Right atrium auricular region (tissue), 2 donors: ENCODE data around the gene EVI5. TPM values are rescaled to one million over a fixed set of nuclear protein-coding genes. Genes with fewer than 3 reads are reported as not detected.

Source experiments
- DNase-seq: peaks from one replicate; pipeline ENCODE4 v3.0.0-alpha.2; 2019; ENCODE audit warnings: low spot score
- H3K27ac ChIP-seq, 2 donors: fragments of 200-600 bp; sonication (generic); 1 replicate in 1 of 2; 2 replicates in 1 of 2; pipeline ENCODE4 v1.5.1; 2016 to 2019
- H3K27me3 ChIP-seq, 2 donors: fragments of 200-600 bp; sonication (generic); one replicate each; pipeline versions ENCODE4 v1.5.1 to v1.6.0; 2017 to 2019
- H3K36me3 ChIP-seq: fragments of 200-600 bp; sonication (generic); one replicate; pipeline ENCODE4 v1.5.1; 2016
- H3K4me1 ChIP-seq, 2 donors: fragments of 200-600 bp; sonication (generic); one replicate each; pipeline versions ENCODE4 v1.5.1 to v1.6.0; 2017 to 2019
- H3K4me3 ChIP-seq, 2 donors: fragments of 200-600 bp; sonication (generic); 1 replicate in 1 of 2; 2 replicates in 1 of 2; pipeline ENCODE4 v1.5.1; 2017 to 2019; ENCODE audit warnings: mild to moderate bottlenecking in 1 of 2, moderate library complexity in 1 of 2
- H3K9me3 ChIP-seq, 2 donors: fragments of 200-600 bp; sonication (generic); one replicate each; pipeline ENCODE4 v1.5.1; 2019
- CTCF ChIP-seq, 2 donors: fragments of 200-600 bp; sonication (generic); IDR thresholded peaks; one replicate each; pipeline ENCODE4 v1.5.1; 2019; ENCODE audit warnings: antibody characterized with exemption in 2 of 2
- total RNA-seq, 2 donors: library from RNA; depleted of rRNA; stranded (reverse); fragments of >200 nt; gene quantifications; one replicate each; pipeline ENCODE4 v1.1.0, GENCODE V29; 2016

EVI5 gene
- total RNA-seq, 2 donors from 2014 or later = 26.4 to 41.9 TPM

- TF ChIP-seq CTCF (IDR thresholded peaks at IDR 0.05) = no peak
- no peaks in the 10 kb centered on the region for H3K36me3 ChIP-seq
- H3K9me3 ChIP-seq = no peaks in the 10 kb centered on the region
- H3K4me1 ChIP-seq = peaks cover 0 to 49% of the 10 kb centered on the region in 2 donors
- peaks cover 35 to 41% of the 10 kb centered on the region in 2 donors for H3K27me3 ChIP-seq
- DNase-seq = no peak
- peak overlapping the region in 1 of 2 donors; percentile 58 for H3K4me3 ChIP-seq
- H3K27ac ChIP-seq = no peak overlapping the region
Observed at GRCh38 chr1:92487078-92487605, 297.8 kb downstream of the EVI5 start.

GRCh38 chr1:92486251-92487077 is 298.4 kb downstream of the EVI5 start, which contains the start of gene GFI1:
TSS of gene GFI1 (minus strand) at chr1:92486925. CDS start at chr1:92483487, 3,438 bp downstream.
- Histone ChIP-seq H3K9me3 (no peaks in the 10 kb centered on the region), H3K27me3 (peaks cover 38 to 42% of the 10 kb centered on the region in 2 donors), H3K36me3 (no peaks in the 10 kb centered on the region), H3K27ac (no peak within 1 kb of the TSS), H3K4me3 (peak within 1 kb of the TSS; percentile 29 to 58), H3K4me1 (peaks cover 0 to 55% of the 10 kb centered on the region in 2 donors)
- no peak for TF ChIP-seq CTCF (IDR thresholded peaks at IDR 0.05)
- DNase-seq = no peak

- peak in 1 of 2 donors; percentile 29 for TF ChIP-seq CTCF (IDR thresholded peaks at IDR 0.05)
- peaks cover 0 to 64% of the 10 kb centered on the region in 2 donors for H3K4me1 ChIP-seq
- H3K36me3 ChIP-seq = no peaks in the 10 kb centered on the region
- no peak for DNase-seq
- H3K9me3 ChIP-seq = no peaks in the 10 kb centered on the region
- peaks cover 38 to 49% of the 10 kb centered on the region in 2 donors for H3K27me3 ChIP-seq
- peak overlapping the region; percentile 29 to 58 for H3K4me3 ChIP-seq
- H3K27ac ChIP-seq = no peak overlapping the region
Observed at GRCh38 chr1:92485381-92486250, 299.3 kb downstream of the EVI5 start.

GRCh38 chr1:92484472-92485380 is 300.2 kb downstream of the EVI5 start:
- TF ChIP-seq CTCF (IDR thresholded peaks at IDR 0.05) = no peak
- H3K4me3 ChIP-seq = peak overlapping the region; percentile 14 to 58
- no peak for DNase-seq
- no peaks in the 10 kb centered on the region for H3K9me3 ChIP-seq
- H3K4me1 ChIP-seq = peaks cover 0 to 68% of the 10 kb centered on the region in 2 donors
- H3K36me3 ChIP-seq = no peaks in the 10 kb centered on the region
- no peak overlapping the region for H3K27ac ChIP-seq
- peaks cover 38 to 56% of the 10 kb centered on the region in 2 donors for H3K27me3 ChIP-seq
